DND-41 (cell line): Measurements from ENCODE around the gene CRACDL.

ENCODE experiments used
- ATAC-seq: fragments of 200-7000 bp; cut with Tn5 transposase; 3 replicates; pipeline ENCODE4 v1.9.1; 2021; ENCODE audit warnings: low read depth; ENCODE audit not compliant: insufficient read depth
- DNase-seq: peaks from one replicate; pipeline ENCODE4 v3.0.0-alpha.2; 2020
- H2AFZ ChIP-seq: 2 replicates; pipeline ENCODE4 v1.6.0; 2012; ENCODE audit warnings: low read depth, low read length
- H3K27ac ChIP-seq: 2 replicates; pipeline ENCODE4 v1.5.1; 2012; ENCODE audit warnings: low read length, inconsistent platforms
- H3K27me3 ChIP-seq: fragments of 200-600 bp; sonication (generic); 2 replicates; pipeline ENCODE4 v1.6.0; 2012; ENCODE audit warnings: low read length, mild to moderate bottlenecking, inconsistent platforms; ENCODE audit not compliant: insufficient read depth, poor library complexity
- H3K36me3 ChIP-seq: 2 replicates; pipeline ENCODE4 v1.5.1; 2012; ENCODE audit warnings: low read length, inconsistent platforms; ENCODE audit not compliant: insufficient read depth
- H3K4me1 ChIP-seq: 2 replicates; pipeline ENCODE4 v1.5.1; 2012; ENCODE audit warnings: mild to moderate bottlenecking, low read length; ENCODE audit not compliant: insufficient read depth
- H3K4me2 ChIP-seq: 2 replicates; pipeline ENCODE4 v1.6.0; 2012; ENCODE audit warnings: mild to moderate bottlenecking, moderate library complexity, low read length, inconsistent platforms; ENCODE audit not compliant: insufficient read depth
- H3K4me3 ChIP-seq, 2 experiments: fragments of 200-600 bp in 1 of 2; shearing (Covaris generic) in 1 of 2; 2 replicates each; pipeline ENCODE4 v1.5.1; 2012 to 2016; ENCODE audit warnings: inconsistent platforms in 2 of 2, low read length in 2 of 2, mild to moderate bottlenecking in 2 of 2, low read depth in 1 of 2, moderate library complexity in 1 of 2
- H3K79me2 ChIP-seq: 2 replicates; pipeline ENCODE4 v1.6.0; 2012; ENCODE audit warnings: low read length, inconsistent platforms; ENCODE audit not compliant: insufficient read depth
- H3K9ac ChIP-seq: 2 replicates; pipeline ENCODE4 v1.6.0; 2012; ENCODE audit warnings: low read depth, mild to moderate bottlenecking, inconsistent platforms, low read length, moderate library complexity
- H3K9me3 ChIP-seq: 2 replicates; pipeline ENCODE4 v1.5.1; 2012; ENCODE audit warnings: low read length, moderate library complexity, mild to moderate bottlenecking, inconsistent platforms; ENCODE audit not compliant: insufficient read depth, severe bottlenecking
- H4K20me1 ChIP-seq: 2 replicates; pipeline ENCODE4 v1.6.0; 2012; ENCODE audit warnings: low read length; ENCODE audit not compliant: insufficient read depth
- CTCF ChIP-seq: IDR thresholded peaks from 2 replicates; pipeline ENCODE4 v1.5.1; 2012; ENCODE audit warnings: borderline replicate concordance, low read length, moderate library complexity, mild to moderate bottlenecking; ENCODE audit not compliant: poor library complexity, severe bottlenecking; ENCODE audit errors: extremely low read depth
- EZH2 ChIP-seq: IDR thresholded peaks from 3 replicates; pipeline ENCODE4 v1.6.1; 2012; ENCODE audit warnings: borderline replicate concordance, low read depth, mild to moderate bottlenecking, moderate library complexity, low read length, inconsistent platforms; ENCODE audit not compliant: severe bottlenecking

CRACDL gene

GRCh38 chr2:98868548-98869271 is 67.3 kb downstream of the CRACDL start:
- no peak for DNase-seq
- H3K4me2 ChIP-seq = no peak overlapping the region
- no peak for ATAC-seq
- TF ChIP-seq EZH2 (no peak), CTCF (no peak)
- H3K4me1 ChIP-seq = no peaks in the 10 kb centered on the region
- no peak overlapping the region for H2AFZ ChIP-seq
- H3K36me3 ChIP-seq = no peaks in the 10 kb centered on the region
- no peak overlapping the region for H3K9ac ChIP-seq
- no peaks in the 10 kb centered on the region for H3K79me2 ChIP-seq
- no peak overlapping the region for H3K4me3 ChIP-seq
- no peaks in the 10 kb centered on the region for H3K9me3 ChIP-seq
- no peaks in the 10 kb centered on the region for H4K20me1 ChIP-seq
- no peaks in the 10 kb centered on the region for H3K27me3 ChIP-seq
- H3K27ac ChIP-seq = no peak overlapping the region

GRCh38 chr2:98867539-98868309 is 68.3 kb downstream of the CRACDL start:
- H3K36me3 ChIP-seq = no peaks in the 10 kb centered on the region
- no peak overlapping the region for H2AFZ ChIP-seq
- no peaks in the 10 kb centered on the region for H3K9me3 ChIP-seq
- H4K20me1 ChIP-seq = no peaks in the 10 kb centered on the region
- H3K9ac ChIP-seq = no peak overlapping the region
- ATAC-seq (no peak), DNase-seq (no peak)
- no peak overlapping the region for H3K27ac ChIP-seq
- H3K4me2 ChIP-seq = no peak overlapping the region
- H3K27me3 ChIP-seq = no peaks in the 10 kb centered on the region
- no peak overlapping the region for H3K4me3 ChIP-seq
- H3K4me1 ChIP-seq = no peaks in the 10 kb centered on the region
- TF ChIP-seq CTCF = no peak
- no peak for TF ChIP-seq EZH2
- H3K79me2 ChIP-seq = no peaks in the 10 kb centered on the region

DNA sequence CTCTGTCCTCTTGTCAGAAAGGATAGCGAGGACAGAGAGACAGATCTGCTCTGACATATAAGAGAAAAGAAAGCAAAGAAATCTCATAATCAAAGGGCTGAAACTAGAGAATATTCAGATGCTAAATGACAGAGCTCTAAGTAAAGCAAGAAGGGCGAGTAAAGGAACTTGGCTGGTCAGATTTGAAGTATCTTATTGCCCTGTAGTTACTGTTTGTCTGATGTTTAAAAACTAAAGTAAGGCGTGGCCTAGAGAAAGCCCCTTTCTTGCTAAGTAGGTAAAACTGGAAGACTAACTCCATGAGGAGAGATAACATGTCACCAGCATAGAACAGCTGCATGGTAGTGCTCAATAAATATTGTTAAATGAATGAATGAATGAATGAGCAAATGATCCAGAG is 70.0 kb downstream of the CRACDL start:
- no peak overlapping the region for H3K4me2 ChIP-seq
- DNase-seq = no peak
- H3K4me1 ChIP-seq = no peaks in the 10 kb centered on the region
- no peak overlapping the region for H3K27ac ChIP-seq
- no peak overlapping the region for H2AFZ ChIP-seq
- TF ChIP-seq EZH2 (no peak), CTCF (no peak)
- no peaks in the 10 kb centered on the region for H3K36me3 ChIP-seq
- H3K27me3 ChIP-seq = no peaks in the 10 kb centered on the region
- H3K4me3 ChIP-seq = no peak overlapping the region
- no peaks in the 10 kb centered on the region for H3K79me2 ChIP-seq
- H3K9ac ChIP-seq = no peak overlapping the region
- no peaks in the 10 kb centered on the region for H3K9me3 ChIP-seq
- no peaks in the 10 kb centered on the region for H4K20me1 ChIP-seq
- ATAC-seq = no peak
